SK-N-SH (cell line): Measurements from ENCODE around the gene RNF40. TPM values are rescaled to one million over a fixed set of nuclear protein-coding genes. Genes with fewer than 3 reads are reported as not detected.

Experiments used
- CTCF ChIA-PET: fragments of 300-600, 350-600 bp; formaldehyde crosslinking; extraction: SDS; loops from one replicate; lab custom pipeline; 2021; lab: Yijun Ruan, JAX
- POLR2A ChIA-PET: fragments of 350-600 bp; sonication (Branson Sonifier 250); formaldehyde crosslinking; extraction: SDS; loops from one replicate; lab custom pipeline; 2020; ENCODE audit warnings: antibody characterized with exemption, inconsistent platforms; lab: Yijun Ruan, JAX
- DNase-seq: peaks from one replicate; pipeline ENCODE4 v3.0.0; 2012
- H2AFZ ChIP-seq: fragments of 200-600 bp; sonication (generic); 2 replicates; pipeline ENCODE4 v1.8.1; 2016; ENCODE audit warnings: antibody characterized with exemption, mild to moderate bottlenecking, low read depth
- H3F3A ChIP-seq: fragments of 200-600 bp; sonication (generic); replicated peaks from 2 replicates; pipeline ENCODE3; 2016; ENCODE audit warnings: antibody characterized with exemption, mild to moderate bottlenecking; ENCODE audit not compliant: insufficient read depth
- H3K27ac ChIP-seq, 2 experiments: fragments of 200-500 bp in 1 of 2; fragments of 200-600 bp in 1 of 2; sonication (Bioruptor generic) in 1 of 2; sonication (generic), shearing (Covaris generic) in 1 of 2; 2 replicates each; pipeline versions ENCODE4 v1.5.1 to v1.6.1; 2014 to 2016; ENCODE audit warnings: low read depth in 2 of 2, inconsistent platforms in 1 of 2, low read length in 1 of 2, mild to moderate bottlenecking in 1 of 2, mixed read lengths in 1 of 2
- H3K27me3 ChIP-seq: fragments of 200-600 bp; sonication (generic), shearing (Covaris generic); 2 replicates; pipeline ENCODE4 v1.6.1; 2016; ENCODE audit warnings: mixed run types; ENCODE audit not compliant: insufficient read depth
- H3K36me3 ChIP-seq, 2 experiments: fragments of 200-500 bp in 1 of 2; fragments of 200-600 bp in 1 of 2; sonication (Bioruptor generic) in 1 of 2; sonication (generic) in 1 of 2; replicated peaks in 1 of 2; 2 replicates each; pipeline versions ENCODE3 to v1.5.1; 2014 to 2016; ENCODE audit warnings: low read length in 1 of 2, mild to moderate bottlenecking in 1 of 2; ENCODE audit not compliant: insufficient read depth in 2 of 2, control insufficient read depth in 1 of 2
- H3K4me1 ChIP-seq, 2 experiments: fragments of 200-500 bp in 1 of 2; fragments of 200-600 bp in 1 of 2; sonication (Bioruptor generic) in 1 of 2; sonication (generic), shearing (Covaris generic) in 1 of 2; 2 replicates each; pipeline versions ENCODE4 v1.5.1 to v1.6.1; 2014 to 2016; ENCODE audit warnings: low read depth in 1 of 2, low read length in 1 of 2, mixed run types in 1 of 2; ENCODE audit not compliant: insufficient read depth in 2 of 2, control insufficient read depth in 1 of 2
- H3K4me2 ChIP-seq: fragments of 200-600 bp; sonication (generic), shearing (Covaris generic); 2 replicates; pipeline ENCODE4 v1.6.1; 2017; ENCODE audit warnings: mixed run types
- H3K4me3 ChIP-seq, 2 experiments: fragments of 200-500 bp in 1 of 2; fragments of 200-600 bp in 1 of 2; sonication (Bioruptor generic) in 1 of 2; sonication (generic), shearing (Covaris generic) in 1 of 2; 2 replicates each; pipeline versions ENCODE4 v1.5.1 to v1.8.1; 2014 to 2016; ENCODE audit warnings: low read depth in 2 of 2, inconsistent platforms in 1 of 2, low read length in 1 of 2, mild to moderate bottlenecking in 1 of 2, mixed read lengths in 1 of 2, moderate library complexity in 1 of 2
- H3K79me2 ChIP-seq: fragments of 200-600 bp; sonication (generic); 2 replicates; pipeline ENCODE4 v1.8.1; 2017; ENCODE audit warnings: mild to moderate bottlenecking; ENCODE audit not compliant: insufficient read depth
- H3K9ac ChIP-seq: fragments of 200-600 bp; sonication (generic); 2 replicates; pipeline ENCODE4 v1.6.1; 2017; ENCODE audit warnings: mixed run types
- H3K9me2 ChIP-seq: fragments of 200-600 bp; sonication (generic); 2 replicates; pipeline ENCODE4 v1.6.1; 2017; ENCODE audit warnings: mixed run types
- H3K9me3 ChIP-seq: fragments of 200-600 bp; sonication (generic); 2 replicates; pipeline ENCODE4 v1.6.1; 2017; ENCODE audit warnings: mixed run types, mild to moderate bottlenecking, moderate library complexity
- H4K20me1 ChIP-seq: fragments of 200-600 bp; sonication (generic); 2 replicates; pipeline ENCODE4 v1.6.1; 2017; ENCODE audit warnings: mild to moderate bottlenecking, mixed run types; ENCODE audit not compliant: insufficient read depth
- CHD2 ChIP-seq: fragments of 150-350 bp; IDR thresholded peaks from 2 replicates; pipeline ENCODE4 v1.6.1; 2018; ENCODE audit warnings: low read length; ENCODE audit not compliant: partially characterized antibody
- EP300 ChIP-seq, 2 experiments: IDR thresholded peaks; 2 replicates each; pipeline versions ENCODE4 v1.4.0 to v1.6.1; 2012; ENCODE audit warnings: borderline replicate concordance in 1 of 2, low read depth in 1 of 2, low read length in 1 of 2
- FOSL2 ChIP-seq: IDR thresholded peaks from 2 replicates; pipeline ENCODE4 v1.4.0; 2012; ENCODE audit warnings: low read depth, mild to moderate bottlenecking, moderate library complexity, borderline replicate concordance
- FOXM1 ChIP-seq: IDR thresholded peaks from 2 replicates; pipeline ENCODE4 v1.4.0; 2012; ENCODE audit warnings: low read depth, mild to moderate bottlenecking
- JUND ChIP-seq: IDR thresholded peaks from 2 replicates; pipeline ENCODE4 v1.4.0; 2012
- MEF2A ChIP-seq: IDR thresholded peaks from 2 replicates; pipeline ENCODE4 v1.4.0; 2012; ENCODE audit warnings: low read depth, borderline replicate concordance
- MXI1 ChIP-seq: IDR thresholded peaks from 2 replicates; pipeline ENCODE4 v1.6.1; 2012; ENCODE audit warnings: mild to moderate bottlenecking, low read depth, low read length, improper control_type of control experiment
- NFIC ChIP-seq: IDR thresholded peaks from 2 replicates; pipeline ENCODE4 v1.4.0; 2012; ENCODE audit warnings: borderline replicate concordance
- NRF1 ChIP-seq: IDR thresholded peaks from 2 replicates; pipeline ENCODE4 v1.6.1; 2012; ENCODE audit warnings: low read depth, mild to moderate bottlenecking, low read length
- POLR2AphosphoS5 ChIP-seq: IDR thresholded peaks from 2 replicates; pipeline ENCODE4 v1.6.1; 2012; ENCODE audit warnings: low read depth, low read length
- RCOR1 ChIP-seq: fragments of 150-350 bp; IDR thresholded peaks from 2 replicates; pipeline ENCODE4 v1.6.1; 2017; ENCODE audit warnings: antibody characterized with exemption, low read length
- REST ChIP-seq: IDR thresholded peaks from 2 replicates; pipeline ENCODE4 v1.6.1; 2012; ENCODE audit warnings: mild to moderate bottlenecking, low read depth, low read length, moderate library complexity
- SIN3A ChIP-seq: IDR thresholded peaks from 2 replicates; pipeline ENCODE4 v1.6.1; 2012; ENCODE audit warnings: low read depth, mild to moderate bottlenecking, low read length, moderate library complexity, borderline replicate concordance
- SMC3 ChIP-seq: IDR thresholded peaks from 2 replicates; pipeline ENCODE4 v1.6.1; 2012; ENCODE audit warnings: low read depth, low read length, improper control_type of control experiment
- TAF1 ChIP-seq: IDR thresholded peaks from 2 replicates; pipeline ENCODE4 v1.6.1; 2012; ENCODE audit warnings: low read depth, mild to moderate bottlenecking, low read length, moderate library complexity, borderline replicate concordance
- TCF12 ChIP-seq: IDR thresholded peaks from 2 replicates; pipeline ENCODE4 v1.4.0; 2012
- WGBS: methylation state at CpG from one replicate; pipeline ENCODE4 v1.1.6; 2017; ENCODE audit warnings: low lambda C conversion rate; 5-methylcytosine and 5-hydroxymethylcytosine counted together
- polyA plus RNA-seq, 3 experiments: library from polyadenylated mRNA; depleted of rRNA; stranded (reverse); fragments of >200 nt; gene quantifications; 2 replicates each; pipeline ENCODE4 v1.2.3, GENCODE V29; 2012
- TF ChIP-seq, protein P1 (sequence below): fragments of 150-350 bp; IDR thresholded peaks from 2 replicates; pipeline ENCODE4 v1.6.1; 2017; ENCODE audit warnings: antibody characterized with exemption, low read length, low read depth, borderline replicate concordance
- TF ChIP-seq, protein P2 (sequence below): IDR thresholded peaks from 2 replicates; pipeline ENCODE4 v1.4.0; 2012; ENCODE audit warnings: low read depth, borderline replicate concordance
- TF ChIP-seq, protein P3 (sequence below): IDR thresholded peaks from 2 replicates; pipeline ENCODE4 v1.4.0; 2012; ENCODE audit warnings: low read depth, borderline replicate concordance

RNF40 gene
- polyA plus RNA-seq, 1 of the 3 experiments (the other 2 are of a cell fraction) = 49.8 TPM

DNA sequence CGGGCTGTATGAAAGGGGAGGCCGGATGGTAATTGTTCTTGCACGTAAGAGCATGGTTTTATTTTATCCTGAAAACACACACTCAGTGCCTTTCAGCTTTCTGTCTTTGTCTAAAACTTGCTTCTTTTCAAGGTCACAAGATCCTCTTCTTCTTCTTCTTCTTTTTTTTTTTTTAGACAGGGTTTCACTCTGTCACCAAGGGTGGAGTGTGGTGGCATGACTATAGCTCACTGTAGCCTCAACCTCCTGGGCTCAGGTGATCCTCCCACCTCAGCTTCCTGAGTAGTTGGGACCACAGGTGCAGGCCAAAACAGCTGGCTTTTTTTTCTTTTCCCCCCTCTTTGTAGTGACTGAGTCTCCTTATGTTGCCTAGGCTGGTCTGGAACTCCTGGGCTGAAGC is 40.8 kb downstream of the RNF40 start:
- CTCF ChIA-PET = interaction anchor here (1.1 to 1.3 kb wide), 3 partner anchors 9 to 658 kb away, joined by 3 read pairs; no protein-coding TSS in a partner anchor
- no peaks in the 10 kb centered on the region for H4K20me1 ChIP-seq
- POLR2A ChIA-PET = interaction anchor here (0.7 to 0.9 kb wide), 3 partner anchors 16 to 37 kb away, joined by 3 to 5 read pairs (median 3); partner anchors contain the start of gene ZNF629

More for the DNA sequence above, 40.8 kb downstream of the RNF40 start:
- no peak overlapping the region for H3K4me3 ChIP-seq
- H3K4me1 ChIP-seq = peaks cover 3 to 7% of the 10 kb centered on the region in 2 experiments; a peak in 1 of 4 replicates
- no peaks in the 10 kb centered on the region for H3K36me3 ChIP-seq
- peaks cover 6% of the 10 kb centered on the region for H3F3A ChIP-seq
- H3K27ac ChIP-seq = no peak overlapping the region
- TF ChIP-seq TCF12 = no peak
- TF ChIP-seq NFIC = no peak
- no peak for TF ChIP-seq JUND
- TF ChIP-seq MXI1 = no peak
- no peak for TF ChIP-seq FOXM1
- TF ChIP-seq RCOR1 = no peak
- TF ChIP-seq CHD2 = no peak
- no peak for TF ChIP-seq POLR2AphosphoS5
- TF ChIP-seq FOSL2 = no peak
- TF ChIP-seq SIN3A = no peak
- no peak for TF ChIP-seq EP300 (IDR thresholded peaks at IDR 0.05; ENCODE audit: borderline replicate concordance in 1 of 2, low read depth in 1 of 2, low read length in 1 of 2)
- no peak for TF ChIP-seq REST
- no peak for TF ChIP-seq TAF1
- no peak for TF ChIP-seq NRF1
- no peak for TF ChIP-seq SMC3
- TF ChIP-seq, protein P1, sequence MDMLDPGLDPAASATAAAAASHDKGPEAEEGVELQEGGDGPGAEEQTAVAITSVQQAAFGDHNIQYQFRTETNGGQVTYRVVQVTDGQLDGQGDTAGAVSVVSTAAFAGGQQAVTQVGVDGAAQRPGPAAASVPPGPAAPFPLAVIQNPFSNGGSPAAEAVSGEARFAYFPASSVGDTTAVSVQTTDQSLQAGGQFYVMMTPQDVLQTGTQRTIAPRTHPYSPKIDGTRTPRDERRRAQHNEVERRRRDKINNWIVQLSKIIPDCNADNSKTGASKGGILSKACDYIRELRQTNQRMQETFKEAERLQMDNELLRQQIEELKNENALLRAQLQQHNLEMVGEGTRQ = no peak
- no peak for TF ChIP-seq MEF2A
- TF ChIP-seq, protein P2, sequence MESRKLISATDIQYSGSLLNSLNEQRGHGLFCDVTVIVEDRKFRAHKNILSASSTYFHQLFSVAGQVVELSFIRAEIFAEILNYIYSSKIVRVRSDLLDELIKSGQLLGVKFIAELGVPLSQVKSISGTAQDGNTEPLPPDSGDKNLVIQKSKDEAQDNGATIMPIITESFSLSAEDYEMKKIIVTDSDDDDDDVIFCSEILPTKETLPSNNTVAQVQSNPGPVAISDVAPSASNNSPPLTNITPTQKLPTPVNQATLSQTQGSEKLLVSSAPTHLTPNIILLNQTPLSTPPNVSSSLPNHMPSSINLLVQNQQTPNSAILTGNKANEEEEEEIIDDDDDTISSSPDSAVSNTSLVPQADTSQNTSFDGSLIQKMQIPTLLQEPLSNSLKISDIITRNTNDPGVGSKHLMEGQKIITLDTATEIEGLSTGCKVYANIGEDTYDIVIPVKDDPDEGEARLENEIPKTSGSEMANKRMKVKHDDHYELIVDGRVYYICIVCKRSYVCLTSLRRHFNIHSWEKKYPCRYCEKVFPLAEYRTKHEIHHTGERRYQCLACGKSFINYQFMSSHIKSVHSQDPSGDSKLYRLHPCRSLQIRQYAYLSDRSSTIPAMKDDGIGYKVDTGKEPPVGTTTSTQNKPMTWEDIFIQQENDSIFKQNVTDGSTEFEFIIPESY = no peak
- TF ChIP-seq, protein P3, sequence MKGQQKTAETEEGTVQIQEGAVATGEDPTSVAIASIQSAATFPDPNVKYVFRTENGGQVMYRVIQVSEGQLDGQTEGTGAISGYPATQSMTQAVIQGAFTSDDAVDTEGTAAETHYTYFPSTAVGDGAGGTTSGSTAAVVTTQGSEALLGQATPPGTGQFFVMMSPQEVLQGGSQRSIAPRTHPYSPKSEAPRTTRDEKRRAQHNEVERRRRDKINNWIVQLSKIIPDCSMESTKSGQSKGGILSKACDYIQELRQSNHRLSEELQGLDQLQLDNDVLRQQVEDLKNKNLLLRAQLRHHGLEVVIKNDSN = no peak
- H3K4me2 ChIP-seq = no peak overlapping the region
- DNase-seq = no peak
- no peaks in the 10 kb centered on the region for H3K9me3 ChIP-seq
- H2AFZ ChIP-seq = no peak overlapping the region
- 89% methylated on average over 3 of the region's 3 CpGs for WGBS
- no peak overlapping the region for H3K9ac ChIP-seq
- no peaks in the 10 kb centered on the region for H3K9me2 ChIP-seq
- H3K27me3 ChIP-seq = no peaks in the 10 kb centered on the region
- no peaks in the 10 kb centered on the region for H3K79me2 ChIP-seq
